Renal cortex interstitium (tissue), 11 donors: ENCODE measurements around the gene ORM1. TPM values are rescaled to one million over a fixed set of nuclear protein-coding genes. Genes with fewer than 3 reads are reported as not detected.
"Not testable (repeated sequence)": the region's sequence is repeated elsewhere in the genome, so short reads cannot be mapped to it uniquely, and the experiment has no call there.

Source experiments
- DNase-seq, 11 donors: peaks; one replicate each; pipeline ENCODE4 v3.0.0-alpha.2; 2013; ENCODE audit warnings: low read depth in 9 of 11, low spot score in 4 of 11; ENCODE audit errors: extremely low read depth in 1 of 11
- polyA plus RNA-seq, 3 donors: library from polyadenylated mRNA; unstranded; fragments of 120-200 nt; gene quantifications; one replicate each; pipeline ENCODE4 v1.2.1, GENCODE V29; 2013; ENCODE audit not compliant: insufficient read length in 3 of 3

Gene ORM1
- polyA plus RNA-seq, 3 donors: 0.32 to 0.48 TPM; not detected in 1

DNA sequence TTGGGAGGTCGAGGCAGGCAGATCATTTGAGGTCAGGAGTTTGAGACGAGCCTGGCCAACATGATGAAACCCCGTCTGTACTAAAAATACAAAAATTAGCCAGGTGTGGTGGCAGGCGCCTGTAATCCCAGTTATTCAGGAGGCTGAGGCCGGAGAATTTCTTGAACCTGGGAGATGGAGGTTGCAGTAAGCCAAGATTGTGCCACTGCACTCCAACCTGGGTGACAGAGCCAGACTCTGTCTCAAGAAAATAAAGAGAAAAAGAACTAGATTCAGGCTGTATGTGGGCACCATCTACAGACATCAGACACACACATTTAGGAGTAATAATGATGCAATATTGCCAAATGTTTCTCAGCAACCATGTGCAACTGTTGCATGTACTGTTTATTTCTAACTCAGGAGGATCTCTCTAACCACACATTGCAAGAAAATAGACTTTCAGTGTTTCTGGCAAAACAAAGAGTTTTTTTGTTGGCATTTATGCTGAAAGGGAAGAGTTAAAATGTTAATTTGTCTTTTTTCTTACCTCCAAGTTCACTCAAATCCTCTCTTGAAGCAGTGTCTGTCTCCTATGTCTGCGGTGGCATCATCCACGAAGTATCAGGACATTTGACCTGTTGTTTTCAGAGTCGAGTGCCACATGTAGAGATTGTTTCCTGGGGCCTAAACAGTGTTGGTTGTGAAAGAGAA is 5.1 kb upstream of the ORM1 start:
- no peak for DNase-seq

GRCh38 chr9:114318416-114318815 is 4.5 kb upstream of the ORM1 start:
- no peak for DNase-seq

DNA sequence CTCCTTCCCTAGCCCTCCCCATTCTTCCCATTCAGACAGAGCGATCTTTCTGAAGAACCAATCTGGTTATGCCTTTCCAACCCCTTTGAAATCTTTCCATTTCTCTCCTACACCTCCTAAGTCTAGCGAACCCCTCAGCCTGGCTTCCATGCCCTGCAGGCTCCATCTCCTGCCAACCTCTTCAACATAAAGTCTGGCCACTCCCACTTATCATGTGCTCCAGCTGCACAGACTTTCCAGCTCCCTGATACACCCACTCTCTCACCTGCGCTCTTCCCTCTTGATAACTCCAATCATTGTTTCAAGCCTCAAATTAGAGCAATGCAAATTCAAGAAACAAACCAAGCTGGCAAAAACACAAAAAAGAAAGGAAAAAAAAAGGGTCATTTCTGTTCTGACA is 3.8 kb upstream of the ORM1 start:
- DNase-seq: no peak

DNA sequence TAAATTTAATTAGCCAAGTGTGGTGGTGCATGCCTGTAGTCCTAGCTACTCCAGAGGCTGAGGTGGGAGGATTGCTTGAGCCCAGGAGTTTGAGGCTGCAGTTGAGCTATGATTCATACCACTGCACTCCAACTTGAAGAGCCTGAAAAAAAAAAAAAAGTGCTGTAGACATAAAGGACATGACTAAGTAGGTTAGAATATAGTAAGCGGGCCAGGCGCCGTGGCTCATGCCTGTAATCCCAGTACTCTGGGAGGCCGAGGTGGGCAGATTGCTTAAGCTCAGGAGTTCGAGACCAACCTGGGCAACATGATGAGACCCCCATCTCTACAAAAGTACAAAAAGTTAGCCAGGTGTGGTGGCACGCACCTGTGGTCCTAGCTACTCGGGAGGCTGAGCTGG is 2.2 kb upstream of the ORM1 start:
- not testable (repeated sequence) for DNase-seq

DNA sequence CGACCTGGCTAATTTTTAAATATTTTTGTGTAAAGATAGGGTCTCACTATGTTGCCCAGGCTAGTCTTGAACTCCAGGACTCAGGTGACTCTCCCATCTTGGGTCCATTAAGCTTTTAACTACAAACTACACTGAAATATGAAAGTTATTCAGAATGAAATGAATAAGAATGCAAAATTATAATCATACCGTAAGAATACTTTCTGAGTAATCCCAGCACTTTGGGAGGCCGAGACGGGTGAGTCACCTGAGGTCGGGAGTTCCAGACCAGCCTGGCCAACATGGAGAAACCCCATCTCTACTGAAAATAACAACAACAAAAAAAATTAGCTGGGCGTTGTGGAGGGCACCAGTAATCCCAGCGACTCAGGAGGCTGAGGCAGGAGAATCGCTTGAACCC is 1.1 kb upstream of the ORM1 start:
- no peak for DNase-seq

DNA sequence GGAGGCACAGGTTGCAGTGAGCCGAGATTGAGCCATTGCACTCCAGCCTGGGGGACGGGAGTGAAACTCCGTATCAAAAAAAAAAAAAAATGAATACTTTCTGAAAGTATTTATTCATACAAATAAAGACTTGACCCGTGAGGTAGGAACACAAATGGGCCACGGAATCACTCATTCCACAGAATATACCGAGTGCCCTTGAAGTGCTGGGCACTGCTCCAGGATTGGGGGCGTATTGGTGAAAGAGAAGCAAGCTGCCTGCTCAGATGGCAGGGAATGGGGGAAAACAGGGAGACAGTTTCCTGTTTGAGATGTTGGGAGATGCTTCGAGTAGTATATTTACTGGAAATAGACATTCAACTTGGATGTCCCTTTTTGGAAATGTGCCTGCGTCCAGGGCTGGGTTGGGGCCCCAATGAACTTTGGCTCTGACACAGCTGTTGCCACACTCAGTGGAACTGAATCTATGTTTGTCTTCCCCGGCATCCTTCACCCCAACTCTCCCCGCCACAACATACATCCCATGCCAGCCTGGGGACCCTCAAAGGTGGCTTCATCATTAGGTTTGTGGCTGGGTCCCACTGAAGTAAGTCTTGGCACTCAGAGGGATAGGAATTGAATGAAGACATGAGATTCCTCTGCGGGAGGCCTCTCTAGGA is 609 bp upstream of the ORM1 start:
- not testable (repeated sequence) for DNase-seq

DNA sequence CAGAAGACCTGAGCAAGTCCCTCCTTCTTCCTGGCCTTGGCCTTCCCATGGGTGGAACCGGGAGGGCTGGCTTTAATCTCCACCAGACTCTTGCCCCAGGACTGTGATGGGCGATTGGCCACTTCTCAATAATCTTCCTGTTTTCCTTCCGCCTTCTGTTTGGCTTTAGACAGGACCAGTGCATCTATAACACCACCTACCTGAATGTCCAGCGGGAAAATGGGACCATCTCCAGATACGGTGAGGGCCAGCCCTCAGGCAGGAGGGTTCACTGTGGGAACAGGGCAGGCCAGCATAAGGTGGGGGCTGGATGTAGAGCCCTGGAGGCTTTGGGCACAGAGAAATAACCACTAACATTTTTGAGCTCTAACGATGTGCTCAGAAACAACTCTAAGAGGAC is 951 bp downstream of the ORM1 start:
- not testable (repeated sequence) for DNase-seq

GRCh38 chr9:114324492-114324891 is 1.6 kb downstream of the ORM1 start:
- DNase-seq: no peak

DNA sequence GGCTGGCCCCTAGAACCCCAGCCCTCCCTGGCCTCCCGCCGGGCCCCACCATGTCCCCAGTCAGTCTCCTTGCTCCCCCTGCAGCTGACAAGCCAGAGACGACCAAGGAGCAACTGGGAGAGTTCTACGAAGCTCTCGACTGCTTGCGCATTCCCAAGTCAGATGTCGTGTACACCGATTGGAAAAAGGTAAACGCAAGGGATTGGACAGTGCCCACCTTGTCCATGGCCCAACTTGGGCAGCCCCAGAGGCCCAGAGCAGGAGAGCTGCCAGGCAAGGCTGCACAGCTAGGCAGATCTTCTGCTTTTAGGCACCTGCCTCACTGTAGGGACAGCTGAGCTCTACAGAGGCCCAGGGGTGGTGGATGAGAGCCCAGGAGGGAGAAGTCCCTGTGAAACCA is 2.1 kb downstream of the ORM1 start:
- DNase-seq: not testable (repeated sequence)

DNA sequence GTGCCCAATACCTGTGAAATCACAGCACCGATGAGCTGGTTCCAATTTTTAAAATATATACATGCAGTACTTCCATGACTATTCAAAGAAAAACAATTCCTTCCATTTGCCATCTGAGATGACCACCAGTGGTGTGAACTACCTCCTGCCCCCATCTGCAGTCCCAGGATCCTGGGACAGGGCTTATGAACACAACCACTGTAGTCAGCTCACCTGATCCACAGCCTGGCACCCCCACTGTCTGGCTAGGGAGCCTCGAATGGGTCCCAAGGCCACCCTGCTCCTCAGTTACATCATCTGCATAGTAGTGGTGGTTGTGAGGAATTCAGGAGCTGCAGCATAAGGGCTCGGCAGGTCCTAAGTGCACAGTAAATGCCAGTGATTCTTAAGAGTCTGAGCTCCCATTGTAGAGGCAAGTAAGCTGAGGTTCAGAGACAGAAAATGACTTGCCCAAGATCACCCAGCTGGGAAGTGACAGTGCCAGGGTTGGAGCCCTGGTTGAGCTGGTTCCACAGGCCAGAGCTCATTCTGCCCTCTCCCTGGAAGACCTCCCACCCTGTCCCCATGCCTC is 2.9 kb downstream of the ORM1 start:
- not testable (repeated sequence) for DNase-seq

- no peak for DNase-seq
These were observed 4.9 kb downstream of the ORM1 start for GRCh38 chr9:114327749-114328148.

DNA sequence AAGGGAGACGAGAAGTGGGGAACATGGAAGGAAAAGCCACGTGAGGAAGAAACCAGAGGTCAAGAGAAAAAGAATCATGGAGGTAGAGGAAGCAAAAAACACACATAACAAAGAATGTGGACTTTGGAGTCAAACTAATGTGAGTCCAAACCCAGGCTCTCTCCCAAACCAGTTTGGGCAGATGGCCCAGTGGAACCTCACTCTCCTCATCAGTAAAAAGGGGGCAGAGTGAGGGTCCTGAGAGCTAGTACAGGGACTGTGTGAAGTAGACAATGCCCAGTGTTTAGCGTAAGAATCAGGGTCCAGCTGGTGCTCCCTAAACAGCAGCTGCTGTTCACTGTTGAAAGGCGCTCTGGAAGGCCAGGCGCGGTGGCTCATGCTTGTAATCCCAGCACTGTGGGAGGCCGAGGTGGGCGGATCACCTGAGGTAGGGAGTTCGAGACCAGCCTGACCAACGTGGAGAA is 5.5 kb downstream of the ORM1 start:
- DNase-seq: not testable (repeated sequence)

- DNase-seq: not testable (repeated sequence)
These were observed 6.2 kb downstream of the ORM1 start for GRCh38 chr9:114328937-114329624.

- DNase-seq: not testable (repeated sequence)
These were observed 6.7 kb downstream of the ORM1 start, which contains the start of gene ORM2 for GRCh38 chr9:114329625-114330022. TSS of gene ORM2 (plus strand) at chr9:114329869. CDS start at chr9:114329905, 36 bp downstream.

DNA sequence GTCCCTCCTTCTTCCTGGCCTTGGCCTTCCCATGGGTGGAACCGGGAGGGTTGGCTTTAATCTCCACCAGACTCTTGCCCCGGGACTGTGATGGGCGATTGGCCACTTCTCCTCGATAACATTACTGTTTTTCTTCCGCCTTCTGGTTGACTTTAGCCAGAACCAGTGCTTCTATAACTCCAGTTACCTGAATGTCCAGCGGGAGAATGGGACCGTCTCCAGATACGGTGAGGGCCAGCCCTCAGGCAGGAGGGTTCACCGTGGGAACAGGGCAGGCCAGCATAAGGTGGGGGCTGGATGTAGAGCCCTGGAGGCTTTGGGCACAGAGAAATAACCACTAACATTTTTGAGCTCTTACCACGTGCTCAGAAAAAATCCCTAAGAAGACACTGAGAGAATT is 7.7 kb downstream of the ORM1 start:
- no peak for DNase-seq

- DNase-seq: not testable (repeated sequence)
These were observed 8.6 kb downstream of the ORM1 start for GRCh38 chr9:114331229-114332195.

- DNase-seq: not testable (repeated sequence)
These were observed 9.7 kb downstream of the ORM1 start for GRCh38 chr9:114332474-114333040.

- not testable (repeated sequence) for DNase-seq
These were observed 10.8 kb downstream of the ORM1 start for GRCh38 chr9:114333718-114334117.
